GM12874 (cell line): ENCODE data around the gene FAR2.

Source experiments
- CTCF ChIP-seq: IDR thresholded peaks from 2 replicates; pipeline ENCODE4 v1.5.1; 2011; ENCODE audit warnings: low read depth, mild to moderate bottlenecking, control low read depth, low read length, moderate library complexity; ENCODE audit not compliant: insufficient read depth

FAR2 gene

GRCh38 chr12:29201746-29202145 lies 52.7 kb downstream of the FAR2 start:
- no peak for TF ChIP-seq CTCF

GRCh38 chr12:29204521-29204920 lies 55.4 kb downstream of the FAR2 start:
- no peak for TF ChIP-seq CTCF

- no peak for TF ChIP-seq CTCF
Observed at GRCh38 chr12:29207120-29207519, 58.0 kb downstream of the FAR2 start.

- no peak for TF ChIP-seq CTCF
Observed at GRCh38 chr12:29208060-29208459, 59.0 kb downstream of the FAR2 start.

GRCh38 chr12:29208936-29209701 lies 60.0 kb downstream of the FAR2 start:
- TF ChIP-seq CTCF: no peak

- TF ChIP-seq CTCF: no peak
Observed at GRCh38 chr12:29211696-29212095, 62.6 kb downstream of the FAR2 start.

GRCh38 chr12:29212682-29213403 lies 63.8 kb downstream of the FAR2 start:
- TF ChIP-seq CTCF: no peak
